ENCODE results near the gene PAK4.
"Not testable (repeated sequence)": the region's sequence is repeated elsewhere in the genome, so short reads cannot be mapped to it uniquely, and the experiment has no call there.

The PAK4 gene

GRCh38 chr19:39125554-39126311 is at the start of gene PAK4:
TSS of gene PAK4 (plus strand) at chr19:39125786. CDS start at chr19:39169554, 43,768 bp downstream.
- peak; percentile 97 for DNase-seq (ENCODE audit: low spot score)

GRCh38 chr19:39077323-39077722 is 48.3 kb upstream of the PAK4 start:
- DNase-seq (ENCODE audit: low spot score): no peak

GRCh38 chr19:39078436-39079200 is 47.0 kb upstream of the PAK4 start:
- DNase-seq (ENCODE audit: low spot score): peak; percentile 62

- no peak for DNase-seq (ENCODE audit: low spot score)
Observed at GRCh38 chr19:39080431-39080830, 45.2 kb upstream of the PAK4 start.

GRCh38 chr19:39082167-39082566 is 43.4 kb upstream of the PAK4 start:
- no peak for DNase-seq (ENCODE audit: low spot score)

- no peak for DNase-seq (ENCODE audit: low spot score)
Observed at GRCh38 chr19:39082745-39083598, 42.6 kb upstream of the PAK4 start.

- DNase-seq (ENCODE audit: low spot score): no peak
Observed at GRCh38 chr19:39083599-39083982, 42.0 kb upstream of the PAK4 start.

- no peak for DNase-seq (ENCODE audit: low spot score)
Observed at GRCh38 chr19:39083983-39084731, 41.4 kb upstream of the PAK4 start, which contains the start of gene ACP7. TSS of gene ACP7 (plus strand) at chr19:39084368. CDS start at chr19:39085270, 902 bp downstream.

- DNase-seq (ENCODE audit: low spot score): no peak
Observed at GRCh38 chr19:39084732-39085080, 40.9 kb upstream of the PAK4 start.

GRCh38 chr19:39085392-39085791 is 40.2 kb upstream of the PAK4 start:
- DNase-seq (ENCODE audit: low spot score): no peak

GRCh38 chr19:39086386-39086785 is 39.2 kb upstream of the PAK4 start:
- no peak for DNase-seq (ENCODE audit: low spot score)

- no peak for DNase-seq (ENCODE audit: low spot score)
Observed at GRCh38 chr19:39087907-39088686, 37.5 kb upstream of the PAK4 start.

- not testable (repeated sequence) for DNase-seq (ENCODE audit: low spot score)
Observed at GRCh38 chr19:39090016-39090415, 35.6 kb upstream of the PAK4 start.

GRCh38 chr19:39090881-39091280 is 34.7 kb upstream of the PAK4 start:
- DNase-seq (ENCODE audit: low spot score): no peak

GRCh38 chr19:39095799-39096540 is 29.6 kb upstream of the PAK4 start:
- not testable (repeated sequence) for DNase-seq (ENCODE audit: low spot score)

GRCh38 chr19:39097299-39097698 is 28.3 kb upstream of the PAK4 start:
- no peak for DNase-seq (ENCODE audit: low spot score)

GRCh38 chr19:39097721-39098120 is 27.9 kb upstream of the PAK4 start:
- no peak for DNase-seq (ENCODE audit: low spot score)

- DNase-seq (ENCODE audit: low spot score): no peak
Observed at GRCh38 chr19:39098365-39099269, 27.0 kb upstream of the PAK4 start.

GRCh38 chr19:39099341-39099740 is 26.2 kb upstream of the PAK4 start:
- no peak for DNase-seq (ENCODE audit: low spot score)

Data from LoVo (cell line).